K562 treated with DMSO at 1 percent for 12 hours (cell line): ENCODE results near the gene PRB3. TPM values are rescaled to one million over a fixed set of nuclear protein-coding genes. Genes with fewer than 3 reads are reported as not detected.

Source experiments
- total RNA-seq: library from RNA; unstranded; fragments of 300-600 nt; gene quantifications from 2 replicates; pipeline ENCODE4 v1.2.3, GENCODE V29; 2022; ENCODE audit not compliant: insufficient read depth

Gene PRB3
- not detected in 2 replicates for total RNA-seq

DNA sequence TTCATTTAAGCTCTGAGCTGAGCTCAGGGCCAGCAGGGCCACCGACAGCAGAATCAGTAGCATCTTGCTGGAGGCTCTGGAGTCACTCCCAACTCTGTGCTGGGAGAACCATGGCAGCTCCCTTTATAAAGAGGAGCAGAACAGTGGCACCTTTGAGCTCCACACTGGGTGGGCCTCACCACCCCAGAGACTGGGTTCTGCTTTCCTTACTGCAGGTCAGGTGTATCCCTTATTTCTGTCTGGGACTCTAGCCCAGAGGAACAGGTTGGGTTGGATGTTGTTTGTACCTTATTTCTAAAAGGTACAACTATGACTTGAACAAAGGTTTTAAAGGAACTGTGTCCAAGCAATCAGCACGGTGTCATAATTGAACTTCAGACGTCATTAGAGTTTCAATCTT, at the start of gene PRB3:
TSS of gene PRB3 (minus strand) at position 101 of the 400 bp plus-strand sequence. CDS start at position 63, 38 bp downstream.

DNA sequence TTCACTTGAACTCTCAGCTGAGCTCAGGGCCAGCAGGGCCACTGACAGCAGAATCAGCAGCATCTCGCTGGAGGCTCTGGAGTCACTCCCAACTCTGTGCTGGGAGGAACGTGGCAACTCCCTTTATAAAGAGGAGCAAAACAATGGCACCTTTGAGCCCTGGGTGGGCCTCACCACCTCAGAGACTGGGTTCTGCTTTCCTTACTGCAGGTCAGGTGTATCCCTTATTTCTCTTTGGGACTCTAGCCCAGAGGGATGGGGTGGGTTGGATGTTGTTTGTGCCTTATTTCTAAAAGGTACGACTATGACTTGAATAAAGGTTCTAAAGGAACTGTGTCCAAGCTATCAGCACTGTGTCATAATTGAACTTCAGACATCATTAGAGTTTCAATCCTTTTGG, 40.8 kb upstream of the PRB3 start, which contains the start of gene PRB4:
TSS of gene PRB4 (minus strand) at position 101 of the 400 bp plus-strand sequence. CDS start at position 63, 38 bp downstream.

Other genes starting within 250 kb of the PRB3 start
- not detected in 2 replicates for gene TAS2R19, start 247.1 kb downstream of the PRB3 start, total RNA-seq
- not detected in 2 replicates for gene TAS2R31, start 238.3 kb downstream of the PRB3 start, total RNA-seq
- not detected in 2 replicates for gene TAS2R46, start 207.4 kb downstream of the PRB3 start, total RNA-seq
- not detected in 2 replicates for gene TAS2R43, start 177.4 kb downstream of the PRB3 start, total RNA-seq
- not detected in 2 replicates for gene TAS2R30, start 135.1 kb downstream of the PRB3 start, total RNA-seq
- gene SMIM10L1, start 98.5 kb downstream of the PRB3 start, total RNA-seq: 9.1 and 10.7 TPM in 2 replicates
- not detected in 2 replicates for gene TAS2R42, start 82.8 kb downstream of the PRB3 start, total RNA-seq
- not detected in 2 replicates for gene PRB4, start 40.7 kb upstream of the PRB3 start, total RNA-seq
- gene PRB2, start 125.9 kb upstream of the PRB3 start, total RNA-seq: not detected in 2 replicates